ENCODE measurements around the gene PTGER3.

The PTGER3 gene

DNA sequence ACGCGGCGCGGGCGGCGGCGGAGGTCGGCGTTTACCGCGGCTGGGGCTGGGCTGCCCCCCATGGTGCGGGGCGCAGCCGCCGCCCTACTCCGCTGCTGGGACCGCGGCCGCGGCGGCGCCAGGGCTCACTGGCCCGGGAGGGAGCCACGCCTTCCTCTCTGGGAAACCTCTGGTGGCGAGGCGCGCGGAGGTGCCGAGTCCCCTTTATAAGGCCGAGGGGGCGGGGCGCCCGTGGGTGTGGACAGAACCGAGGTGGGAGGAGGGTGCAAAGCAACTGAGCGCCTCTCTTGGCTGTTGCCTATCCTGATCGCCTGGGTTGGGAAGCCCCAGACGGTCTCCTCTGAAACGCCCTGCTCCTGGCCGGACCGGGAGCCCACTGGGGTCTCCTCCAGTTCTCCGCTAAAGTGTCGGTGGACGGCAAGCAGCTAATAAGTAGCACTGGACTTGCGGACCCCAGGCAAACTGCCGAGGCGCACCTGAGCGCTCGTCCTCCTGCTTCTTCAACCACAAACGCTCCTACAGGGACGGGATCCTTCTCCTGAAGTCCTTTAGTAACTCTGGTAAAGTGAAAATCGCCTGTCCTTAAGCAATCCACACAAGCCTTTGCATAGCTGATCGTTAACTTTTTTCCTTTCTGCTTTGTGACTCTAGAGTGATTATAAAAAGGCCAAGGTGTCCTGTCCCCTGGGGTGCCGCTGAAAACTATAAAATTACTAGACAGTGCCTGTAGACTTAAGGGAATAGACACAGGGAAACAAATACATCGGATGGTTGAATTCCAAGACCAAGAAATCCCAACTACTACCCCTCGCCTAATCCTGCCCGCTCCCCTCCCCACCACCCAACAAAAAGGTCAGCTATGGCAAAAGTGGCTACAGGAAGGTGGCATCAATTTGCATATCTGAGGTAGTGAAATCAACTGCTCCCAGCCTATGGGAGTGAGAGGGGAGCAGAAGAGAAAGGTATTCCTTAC lies at the start of gene PTGER3:
Gene PTGER3 (minus strand): TSS at position 182 of the 973 bp plus-strand sequence. CDS start 239 bp downstream, outside the sequence.
- no peak for DNase-seq (ENCODE audit: low spot score)

GRCh38 chr1:71094913-71095312 lies 47.3 kb upstream of the PTGER3 start:
- DNase-seq (ENCODE audit: low spot score): no peak

DNA sequence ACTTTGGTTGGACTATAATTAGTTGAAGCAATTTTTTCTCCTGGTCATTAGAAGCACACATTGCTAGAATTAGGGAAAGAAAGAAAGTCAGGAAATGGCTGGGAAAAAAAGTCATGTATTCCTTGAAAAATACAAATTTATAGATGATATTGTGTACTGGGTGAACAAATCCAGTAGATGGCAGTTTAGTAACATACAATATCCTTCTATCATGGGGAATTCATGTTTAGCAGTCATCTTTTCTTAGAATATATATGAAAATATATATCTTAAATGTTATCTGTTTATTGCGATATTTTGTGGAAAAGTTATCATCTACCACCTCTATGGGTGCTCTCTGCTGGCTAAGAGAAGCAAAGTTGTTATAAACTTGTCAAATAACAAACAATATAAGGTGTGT lies 46.3 kb upstream of the PTGER3 start:
- no peak for DNase-seq (ENCODE audit: low spot score)

DNA sequence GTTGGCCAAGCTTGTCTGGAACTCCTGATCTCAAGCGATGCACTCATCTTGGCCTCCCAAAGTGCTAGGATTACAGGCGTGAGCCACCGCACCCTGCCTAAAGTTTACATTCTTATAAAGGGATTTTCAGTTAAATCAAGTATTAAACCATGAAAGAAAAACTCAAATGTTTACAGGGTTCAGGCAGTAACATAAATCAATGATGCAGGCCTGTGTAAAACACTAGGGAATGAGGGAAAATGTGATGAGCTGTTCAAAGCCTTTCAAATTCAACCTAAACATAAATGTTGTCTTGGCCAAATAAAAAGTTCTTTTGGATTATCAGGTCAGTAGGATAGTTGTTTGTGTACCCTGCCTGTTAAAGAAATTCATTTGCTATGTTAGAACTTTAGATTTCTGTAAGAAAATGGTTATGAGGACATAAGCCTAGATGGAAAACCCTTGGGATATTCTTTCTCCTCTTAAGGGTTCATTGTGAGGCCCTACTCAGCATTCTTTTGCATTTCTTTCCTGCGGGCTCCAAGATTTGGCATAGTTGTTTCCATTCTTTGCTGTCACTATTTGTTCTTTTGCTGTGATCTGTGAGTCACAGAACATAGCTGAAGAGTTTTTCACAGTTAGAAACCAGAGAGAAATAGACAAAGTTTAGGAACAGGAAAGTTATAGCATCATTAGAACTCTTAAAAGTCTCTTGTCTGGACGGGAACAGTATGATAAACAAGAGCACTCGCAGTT lies 42.1 kb upstream of the PTGER3 start:
- DNase-seq (ENCODE audit: low spot score): no peak

- DNase-seq (ENCODE audit: low spot score): no peak
Measured at GRCh38 chr1:71088645-71089287, 41.1 kb upstream of the PTGER3 start.

GRCh38 chr1:71087713-71088112 lies 40.1 kb upstream of the PTGER3 start:
- no peak for DNase-seq (ENCODE audit: low spot score)

DNA sequence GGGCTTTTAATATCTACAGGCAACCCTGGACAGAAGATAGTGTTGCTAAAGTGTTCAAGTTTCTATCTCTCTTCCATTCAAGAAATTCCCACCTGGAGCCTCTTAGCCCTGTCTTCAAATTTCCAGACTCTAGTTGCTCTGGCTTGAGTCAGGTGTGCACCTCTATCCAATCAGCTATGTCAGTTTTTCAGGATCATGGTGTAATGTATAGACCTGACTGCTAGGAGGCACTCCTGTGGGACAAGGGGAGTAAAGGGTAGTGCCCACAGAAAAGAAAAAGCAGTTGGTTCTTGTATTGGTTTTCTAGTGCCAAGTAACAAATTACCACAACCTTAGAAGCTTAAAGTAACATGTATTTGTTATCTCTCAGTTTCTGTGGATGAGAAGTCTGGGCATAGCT lies 39.4 kb upstream of the PTGER3 start:
- no peak for DNase-seq (ENCODE audit: low spot score)

GRCh38 chr1:71086331-71086730 lies 38.7 kb upstream of the PTGER3 start:
- no peak for DNase-seq (ENCODE audit: low spot score)

- peak; percentile 42 for DNase-seq (ENCODE audit: low spot score)
Measured at GRCh38 chr1:71083271-71083670, 35.7 kb upstream of the PTGER3 start.

DNA sequence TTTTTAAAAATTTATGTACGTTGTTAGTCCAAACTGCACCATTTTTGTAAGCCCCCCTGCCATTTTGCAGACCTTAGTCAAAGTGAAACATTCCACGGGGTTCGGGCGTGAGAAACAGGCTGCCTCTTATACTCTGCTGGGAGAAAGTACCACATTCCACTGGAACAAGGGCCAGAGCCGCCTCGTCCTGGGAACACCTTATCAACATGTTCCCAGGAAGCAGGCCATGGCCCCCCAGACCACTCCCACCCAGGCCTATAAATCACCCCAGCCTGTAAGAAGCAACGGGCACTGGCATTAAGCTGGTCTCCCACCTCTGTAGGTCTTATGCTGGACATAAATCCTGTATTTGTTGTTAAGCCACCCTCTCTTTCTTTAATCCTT lies 34.1 kb upstream of the PTGER3 start:
- DNase-seq (ENCODE audit: low spot score): peak; percentile 10

DNA sequence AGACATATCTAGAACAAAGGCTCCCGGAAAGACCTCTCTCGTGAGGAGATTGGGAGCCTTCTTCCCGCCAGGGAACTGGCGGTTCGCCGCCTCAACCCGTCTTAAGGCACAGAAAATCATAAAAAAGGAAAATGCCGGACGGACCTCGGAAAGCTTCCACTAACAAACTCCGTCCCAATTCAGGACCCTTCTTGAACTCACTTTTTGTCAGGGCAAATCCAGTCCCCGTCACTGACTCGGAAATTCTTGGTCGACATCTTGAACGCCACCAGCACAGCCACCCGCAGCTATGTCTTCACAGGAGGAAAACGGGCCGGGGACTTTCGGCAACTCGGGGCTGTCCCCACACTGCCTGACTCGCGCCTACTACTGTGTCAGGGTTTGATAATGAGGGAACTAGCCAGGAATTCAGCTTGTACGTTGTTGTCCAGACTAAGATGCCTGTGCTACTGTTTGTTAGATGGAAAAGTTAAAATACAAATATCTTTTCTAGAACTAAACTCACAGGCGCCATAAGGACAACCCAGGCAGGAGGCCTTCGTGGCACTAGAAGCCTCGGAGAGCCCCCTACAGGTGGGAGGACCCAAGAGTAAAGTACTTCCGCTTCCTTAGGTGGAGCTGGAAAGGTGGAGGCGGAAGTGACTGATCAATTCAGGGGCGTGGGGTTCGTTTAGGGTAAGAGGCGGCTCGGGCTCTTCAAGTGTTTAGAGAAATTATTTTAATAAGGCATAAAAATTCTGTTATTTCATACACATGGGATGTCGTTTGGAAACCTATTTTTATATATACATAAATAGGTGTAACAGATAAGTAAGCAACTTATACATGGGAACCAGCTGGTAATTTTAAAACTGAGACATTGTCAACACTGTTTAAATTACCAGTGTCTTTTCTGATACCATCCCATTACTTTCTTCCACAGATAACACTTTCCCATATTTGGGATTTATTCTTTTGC lies 33.4 kb upstream of the PTGER3 start, which contains the start of gene ZRANB2:
Gene ZRANB2 (minus strand): TSS at position 297 of the 958 bp plus-strand sequence. CDS start 40 bp downstream, at position 257.
- peak; percentile 90 for DNase-seq (ENCODE audit: low spot score)

DNA sequence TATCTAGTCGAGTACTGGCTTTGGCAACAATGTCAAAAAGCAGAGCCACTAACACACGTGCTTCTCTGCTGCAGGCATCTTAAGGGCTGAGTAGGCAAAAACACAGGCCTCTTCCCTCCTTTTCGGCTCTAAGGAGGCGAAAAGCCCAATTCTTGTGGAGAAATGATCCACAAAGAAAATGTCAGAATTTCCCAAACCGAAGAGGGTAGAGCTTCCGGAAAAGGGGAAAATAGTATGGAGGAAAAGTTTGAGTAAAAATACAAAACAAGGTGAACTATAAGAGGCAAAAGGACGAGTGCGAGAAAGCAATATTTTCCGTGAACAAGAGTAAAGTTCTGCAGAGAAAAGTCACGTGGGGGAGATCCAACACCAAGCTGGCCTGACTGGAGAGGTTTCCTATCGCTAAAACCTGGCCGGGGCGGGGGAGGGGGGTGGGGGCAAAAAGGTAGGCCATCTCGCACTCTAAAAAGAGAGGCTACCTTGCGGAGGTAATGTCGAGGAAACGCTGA lies 32.7 kb upstream of the PTGER3 start:
- DNase-seq (ENCODE audit: low spot score): no peak

- no peak for DNase-seq (ENCODE audit: low spot score)
Measured at GRCh38 chr1:71074681-71075080, 27.1 kb upstream of the PTGER3 start.

GRCh38 chr1:71072273-71072672 lies 24.7 kb upstream of the PTGER3 start:
- DNase-seq (ENCODE audit: low spot score): no peak

- DNase-seq (ENCODE audit: low spot score): no peak
Measured at GRCh38 chr1:71071720-71072119, 24.1 kb upstream of the PTGER3 start.

DNA sequence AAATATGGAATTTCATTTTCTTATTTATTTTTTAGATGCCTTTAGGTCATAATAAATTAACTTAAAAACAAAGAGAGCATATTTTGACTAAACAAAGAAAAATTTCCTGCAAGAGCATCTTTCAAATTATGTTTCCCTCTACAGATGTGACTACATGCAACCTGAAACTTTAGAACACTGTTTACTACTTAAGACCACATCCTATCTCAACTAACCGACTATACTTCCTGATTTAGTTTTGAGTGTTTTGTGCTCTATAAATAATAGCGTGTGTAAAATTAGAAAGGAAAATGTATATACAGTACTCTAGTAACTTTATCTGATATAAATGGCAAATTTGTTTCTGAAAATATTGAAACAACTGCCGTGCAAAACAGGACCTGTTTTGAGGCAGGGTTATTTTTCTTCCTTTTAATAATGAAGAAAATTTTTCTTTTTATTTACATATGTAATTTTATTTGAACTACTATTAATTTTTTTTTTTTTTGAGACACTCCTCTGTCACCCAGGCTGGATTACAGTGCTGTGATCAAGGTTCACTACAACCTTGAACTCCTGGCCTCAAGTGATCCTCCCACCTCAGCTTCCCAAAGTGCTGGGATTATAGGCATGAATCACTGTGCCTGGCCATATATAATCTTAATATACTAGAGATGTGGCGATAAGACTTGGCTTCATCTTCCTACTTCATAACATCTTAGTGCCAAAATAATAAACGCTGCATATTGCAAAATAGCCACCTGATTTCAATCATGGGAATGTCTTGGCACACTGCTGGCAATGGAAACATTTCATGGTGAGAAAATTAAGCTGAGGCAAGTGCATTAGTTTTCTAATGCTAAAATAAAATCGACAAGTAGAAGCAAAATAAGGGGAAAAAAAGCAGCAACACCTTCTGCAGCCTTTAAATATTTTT lies 21.0 kb upstream of the PTGER3 start:
- no peak for DNase-seq (ENCODE audit: low spot score)

DNA sequence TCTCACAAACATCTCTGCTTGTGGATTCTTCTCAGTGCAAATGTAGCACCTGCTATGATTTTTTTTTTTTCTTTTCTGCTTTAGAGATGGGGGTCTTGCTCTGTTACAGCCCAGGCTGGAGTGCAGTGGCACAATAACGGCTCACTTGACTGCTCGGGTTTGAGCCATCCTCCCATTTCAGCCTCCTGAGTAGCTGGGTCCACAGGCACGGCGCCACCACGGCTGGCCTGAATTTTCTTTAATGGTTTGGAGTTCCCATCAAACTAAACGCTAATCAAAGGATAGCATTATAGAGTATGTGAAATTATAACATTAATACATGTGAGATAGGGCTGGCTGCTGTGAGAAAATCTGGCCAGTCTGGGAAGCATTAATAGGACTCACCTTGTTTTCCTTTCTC lies 7.2 kb upstream of the PTGER3 start:
- DNase-seq (ENCODE audit: low spot score): no peak

DNA sequence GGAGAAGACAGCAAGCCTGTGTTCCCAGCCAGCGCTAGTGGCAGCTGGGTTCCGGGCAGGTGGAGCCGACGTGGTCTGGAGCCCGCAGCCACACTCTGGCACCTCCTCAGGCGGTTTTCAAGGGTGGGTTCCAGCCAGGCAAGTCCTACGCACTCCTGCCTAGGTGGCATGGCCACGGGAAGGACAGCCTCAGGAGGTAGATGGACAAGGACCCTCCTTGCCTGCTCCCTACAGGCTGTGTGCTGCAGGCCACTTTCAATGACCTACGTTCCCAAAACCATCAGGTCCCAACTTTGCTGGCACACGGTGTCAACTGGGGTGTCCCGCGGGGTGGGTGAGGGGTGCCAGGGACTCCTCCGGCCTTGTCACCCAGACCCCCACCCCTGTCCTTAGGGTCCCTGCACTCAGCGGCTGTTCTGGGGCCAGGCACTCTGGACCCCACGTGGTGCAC lies 6.7 kb upstream of the PTGER3 start:
- no peak for DNase-seq (ENCODE audit: low spot score)

DNA sequence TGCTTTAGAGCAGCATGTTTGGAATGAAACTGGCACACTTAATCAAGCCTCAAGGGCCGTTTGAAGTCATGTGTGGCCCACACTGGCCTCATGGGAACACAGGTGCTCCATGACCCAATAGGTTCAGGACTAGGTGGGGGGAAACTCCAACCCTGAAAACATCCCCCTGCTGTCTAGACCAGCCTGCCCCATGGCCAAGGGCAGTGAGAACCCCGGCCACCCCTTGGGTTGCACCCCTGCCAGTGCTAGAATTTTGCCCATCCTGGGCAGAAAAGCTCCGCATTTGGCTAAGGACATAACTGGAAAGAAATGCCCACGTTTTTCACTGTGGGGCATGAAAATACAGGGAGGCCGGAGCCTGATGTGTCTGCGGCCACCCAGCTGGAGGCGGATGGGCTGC lies 6.1 kb upstream of the PTGER3 start:
- no peak for DNase-seq (ENCODE audit: low spot score)

DNA sequence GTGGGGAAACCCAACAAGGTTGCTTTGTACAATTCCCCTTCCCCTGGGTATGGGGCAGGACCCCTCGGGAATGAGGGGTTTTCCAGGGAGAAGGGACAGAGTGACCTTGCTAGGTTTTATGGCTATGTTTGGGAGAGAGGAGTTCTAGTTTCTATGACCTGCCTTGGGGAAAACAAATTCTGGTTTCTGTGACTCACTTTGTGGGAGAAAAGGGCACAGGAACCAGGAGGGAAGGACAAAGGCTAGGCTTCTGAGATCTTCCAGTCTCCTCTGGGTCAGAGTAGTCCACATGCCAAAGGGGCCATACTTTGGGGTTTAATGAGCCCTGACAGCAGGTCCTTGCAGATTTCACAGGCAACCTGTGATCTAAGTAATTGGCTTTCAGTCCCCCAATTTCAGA lies 5.5 kb upstream of the PTGER3 start:
- DNase-seq (ENCODE audit: low spot score): no peak

Measured in Ammon's horn (tissue), 1 donor.